Astrocyte (in vitro differentiated cells and primary cell): ENCODE measurements around the gene CCR5AS.

Experiments used
- DNase-seq: peaks from one replicate; pipeline ENCODE4 v3.0.0-alpha.2; 2010; ENCODE audit warnings: low read depth
- FAIRE-seq: peaks from 2 replicates; lab custom pipeline; 2011; peaks lifted over from hg19 to GRCh38; lab: Jason Lieb, UNC
- H2AFZ ChIP-seq: 2 replicates; pipeline ENCODE4 v1.6.0; 2012; ENCODE audit warnings: low read depth, low read length, inconsistent platforms
- H3K27ac ChIP-seq: 2 replicates; pipeline ENCODE4 v1.5.1; 2011; ENCODE audit warnings: low read depth, low read length, inconsistent platforms
- H3K27me3 ChIP-seq: 2 replicates; pipeline ENCODE4 v1.6.0; 2011; ENCODE audit warnings: low read length, inconsistent platforms; ENCODE audit not compliant: insufficient read depth
- H3K36me3 ChIP-seq: 2 replicates; pipeline ENCODE4 v1.5.1; 2011; ENCODE audit warnings: low read length, inconsistent platforms; ENCODE audit not compliant: insufficient read depth
- H3K4me1 ChIP-seq: 2 replicates; pipeline ENCODE4 v1.5.1; 2011; ENCODE audit warnings: low read length, inconsistent platforms; ENCODE audit not compliant: insufficient read depth
- H3K4me2 ChIP-seq: 2 replicates; pipeline ENCODE4 v1.6.0; 2012; ENCODE audit warnings: low read length, inconsistent platforms
- H3K4me3 ChIP-seq: 2 replicates; pipeline ENCODE4 v1.5.1; 2011; ENCODE audit warnings: low read depth, mild to moderate bottlenecking, low read length, inconsistent platforms; ENCODE audit not compliant: insufficient read depth
- H3K79me2 ChIP-seq: 2 replicates; pipeline ENCODE4 v1.6.0; 2012; ENCODE audit warnings: mild to moderate bottlenecking, low read length, inconsistent platforms; ENCODE audit not compliant: insufficient read depth
- H3K9ac ChIP-seq: 2 replicates; pipeline ENCODE4 v1.6.0; 2012; ENCODE audit warnings: mild to moderate bottlenecking, low read length, inconsistent platforms
- H3K9me3 ChIP-seq: 2 replicates; pipeline ENCODE4 v1.5.1; 2012; ENCODE audit warnings: low read depth, mild to moderate bottlenecking, low read length, inconsistent platforms; ENCODE audit not compliant: insufficient read depth
- H4K20me1 ChIP-seq: 2 replicates; pipeline ENCODE4 v1.6.0; 2012; ENCODE audit warnings: low read length, inconsistent platforms; ENCODE audit not compliant: insufficient read depth
- H3K27ac Mint-ChIP-seq: one replicate; pipeline ENCODE4 v1.8.0; 2021; ENCODE audit warnings: mild to moderate bottlenecking, mixed read lengths; ENCODE audit not compliant: unreplicated experiment
- H3K27me3 Mint-ChIP-seq: one replicate; pipeline ENCODE4 v1.8.0; 2021; ENCODE audit warnings: low read depth, mixed read lengths; ENCODE audit not compliant: unreplicated experiment
- H3K36me3 Mint-ChIP-seq: one replicate; pipeline ENCODE4 v1.8.0; 2021; ENCODE audit warnings: low read depth, mixed read lengths; ENCODE audit not compliant: unreplicated experiment
- H3K4me1 Mint-ChIP-seq: one replicate; pipeline ENCODE4 v1.8.0; 2021; ENCODE audit warnings: low read depth, mixed read lengths; ENCODE audit not compliant: unreplicated experiment
- H3K4me3 Mint-ChIP-seq: one replicate; pipeline ENCODE4 v1.8.0; 2021; ENCODE audit warnings: mild to moderate bottlenecking, moderate library complexity, mixed read lengths; ENCODE audit not compliant: unreplicated experiment
- H3K9me3 Mint-ChIP-seq: one replicate; pipeline ENCODE4 v1.8.0; 2021; ENCODE audit warnings: mild to moderate bottlenecking, mixed read lengths; ENCODE audit not compliant: unreplicated experiment
- CTCF ChIP-seq: IDR thresholded peaks from 2 replicates; pipeline ENCODE4 v1.5.1; 2011; ENCODE audit warnings: low read depth, mild to moderate bottlenecking, inconsistent platforms, low read length, moderate library complexity; ENCODE audit not compliant: insufficient read depth
- EZH2 ChIP-seq: IDR thresholded peaks from 2 replicates; pipeline ENCODE4 v1.6.1; 2012; ENCODE audit warnings: mild to moderate bottlenecking, low read length, inconsistent platforms; ENCODE audit not compliant: insufficient read depth

CCR5AS gene

DNA sequence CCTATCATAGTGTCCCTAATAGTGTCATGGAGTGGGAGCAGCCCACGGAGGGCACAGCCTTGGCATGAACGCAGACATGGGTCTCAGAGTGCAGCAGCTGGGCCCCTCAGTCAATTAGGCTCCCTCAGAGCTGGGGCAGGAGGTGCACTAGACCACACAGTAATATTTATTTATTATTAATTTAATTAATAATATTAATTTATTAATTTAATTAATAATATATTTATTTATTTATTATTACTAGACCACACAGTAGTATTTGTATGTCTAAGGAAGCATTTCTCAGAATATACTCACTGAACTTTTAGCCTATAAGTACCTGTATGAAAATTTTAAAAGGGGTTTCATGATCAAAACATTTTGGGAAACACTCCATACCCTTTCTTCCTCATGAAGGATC lies 5.3 kb downstream of the CCR5AS start:
- no peak for FAIRE-seq

GRCh38 chr3:46400846-46401245 lies 6.0 kb downstream of the CCR5AS start:
- FAIRE-seq (no peak), DNase-seq (no peak)
- no peak for TF ChIP-seq EZH2
- TF ChIP-seq CTCF, result no peak
- Histone ChIP-seq H3K79me2 (no peaks in the 10 kb centered on the region), H3K27me3 (peaks cover 2% of the 10 kb centered on the region), H2AFZ (no peak overlapping the region), H3K4me2 (no peak overlapping the region), H3K9me3 (no peaks in the 10 kb centered on the region), H4K20me1 (no peaks in the 10 kb centered on the region), H3K4me1 (peaks cover 13% of the 10 kb centered on the region), H3K4me3 (no peak overlapping the region), H3K27ac (no peak overlapping the region), H3K36me3 (no peaks in the 10 kb centered on the region), H3K9ac (no peak overlapping the region)
- no peak overlapping the region for H3K27ac Mint-ChIP-seq
- no peak overlapping the region for H3K4me3 Mint-ChIP-seq
- peaks cover 3% of the 10 kb centered on the region for H3K9me3 Mint-ChIP-seq
- H3K36me3 Mint-ChIP-seq, result no peaks in the 10 kb centered on the region
- H3K27me3 Mint-ChIP-seq, result no peaks in the 10 kb centered on the region
- H3K4me1 Mint-ChIP-seq, result peaks cover 6% of the 10 kb centered on the region

More for the DNA sequence above, 5.3 kb downstream of the CCR5AS start:
- no peak overlapping the region for H3K27ac ChIP-seq
- no peak overlapping the region for H3K9ac ChIP-seq
- peaks cover 8% of the 10 kb centered on the region for H3K4me1 Mint-ChIP-seq
- no peak overlapping the region for H3K4me3 ChIP-seq
- H3K36me3 ChIP-seq, result no peaks in the 10 kb centered on the region
- no peaks in the 10 kb centered on the region for H3K79me2 ChIP-seq
- no peaks in the 10 kb centered on the region for H3K36me3 Mint-ChIP-seq
- H3K27me3 Mint-ChIP-seq, result no peaks in the 10 kb centered on the region
- H2AFZ ChIP-seq, result no peak overlapping the region
- H3K4me2 ChIP-seq, result no peak overlapping the region
- no peak for DNase-seq
- no peak for TF ChIP-seq EZH2
- H3K27ac Mint-ChIP-seq, result no peak overlapping the region
- H3K27me3 ChIP-seq, result peaks cover 2% of the 10 kb centered on the region
- H4K20me1 ChIP-seq, result no peaks in the 10 kb centered on the region
- H3K9me3 Mint-ChIP-seq, result peaks cover 3% of the 10 kb centered on the region
- H3K4me3 Mint-ChIP-seq, result no peak overlapping the region
- no peaks in the 10 kb centered on the region for H3K9me3 ChIP-seq
- peaks cover 16% of the 10 kb centered on the region for H3K4me1 ChIP-seq

DNA sequence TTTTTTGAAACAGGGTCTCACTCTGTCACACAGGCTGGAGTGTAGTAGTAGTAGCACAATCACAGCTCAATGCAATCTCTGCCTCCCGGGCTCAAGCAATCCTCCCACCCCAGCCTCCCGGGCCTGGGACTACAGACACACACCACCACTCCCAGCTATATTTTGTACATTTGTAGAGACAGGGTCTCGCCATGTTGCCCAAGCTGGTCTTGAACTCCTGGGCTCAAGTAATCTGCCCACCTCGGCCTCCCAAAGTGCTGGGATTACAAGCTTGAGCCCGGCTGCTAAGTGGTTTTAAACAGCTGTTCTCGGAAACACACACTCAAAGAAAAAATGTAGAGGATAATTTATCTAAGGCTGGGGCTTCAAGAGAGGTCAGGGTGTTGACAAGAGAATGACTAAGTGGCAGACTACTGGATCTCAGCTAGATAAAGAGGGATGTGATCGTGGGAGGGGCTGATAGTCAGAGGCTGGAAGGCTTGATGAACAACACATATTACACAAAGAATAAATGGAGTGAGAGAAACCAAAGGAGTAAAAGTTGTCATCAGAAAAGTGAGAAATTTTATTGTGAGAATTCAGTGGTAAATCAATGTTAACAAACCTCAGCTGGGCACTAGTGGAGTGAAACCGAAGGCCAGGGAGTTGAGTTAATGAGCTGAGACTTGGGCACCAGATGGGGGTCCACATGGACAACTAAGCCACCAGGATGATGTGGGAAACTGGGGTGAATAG lies 6.7 kb downstream of the CCR5AS start:
- no peak overlapping the region for H2AFZ ChIP-seq
- H3K4me1 ChIP-seq, result peaks cover 13% of the 10 kb centered on the region
- H3K27ac ChIP-seq, result no peak overlapping the region
- no peak overlapping the region for H3K27ac Mint-ChIP-seq
- peak; percentile 78 for DNase-seq
- no peaks in the 10 kb centered on the region for H3K36me3 Mint-ChIP-seq
- H3K4me3 ChIP-seq, result no peak overlapping the region
- H3K9ac ChIP-seq, result no peak overlapping the region
- no peaks in the 10 kb centered on the region for H3K27me3 Mint-ChIP-seq
- H3K27me3 ChIP-seq, result peaks cover 2% of the 10 kb centered on the region
- H3K9me3 ChIP-seq, result no peaks in the 10 kb centered on the region
- FAIRE-seq, result no peak
- no peaks in the 10 kb centered on the region for H3K36me3 ChIP-seq
- peaks cover 13% of the 10 kb centered on the region for H3K4me1 Mint-ChIP-seq
- H3K79me2 ChIP-seq, result no peaks in the 10 kb centered on the region
- H4K20me1 ChIP-seq, result no peaks in the 10 kb centered on the region
- TF ChIP-seq CTCF, result no peak
- no peak for TF ChIP-seq EZH2
- no peak overlapping the region for H3K4me3 Mint-ChIP-seq
- H3K9me3 Mint-ChIP-seq, result peaks cover 3% of the 10 kb centered on the region
- peak overlapping the region; percentile 24 for H3K4me2 ChIP-seq
